GM18520 (cell line): ENCODE measurements around the gene C16orf78.
A peak's percentile ranks its signal among the peaks of the same experiment; 100 is the strongest.
"Not testable (repeated sequence)": the region's sequence is repeated elsewhere in the genome, so short reads cannot be mapped to it uniquely, and the experiment has no call there.

Source experiments
- ATAC-seq: cut with Tn5 transposase; IDR thresholded peaks from one replicate; pipeline ENCODE4 v1.9.1; 2021; ENCODE audit not compliant: unreplicated experiment

The C16orf78 gene

DNA sequence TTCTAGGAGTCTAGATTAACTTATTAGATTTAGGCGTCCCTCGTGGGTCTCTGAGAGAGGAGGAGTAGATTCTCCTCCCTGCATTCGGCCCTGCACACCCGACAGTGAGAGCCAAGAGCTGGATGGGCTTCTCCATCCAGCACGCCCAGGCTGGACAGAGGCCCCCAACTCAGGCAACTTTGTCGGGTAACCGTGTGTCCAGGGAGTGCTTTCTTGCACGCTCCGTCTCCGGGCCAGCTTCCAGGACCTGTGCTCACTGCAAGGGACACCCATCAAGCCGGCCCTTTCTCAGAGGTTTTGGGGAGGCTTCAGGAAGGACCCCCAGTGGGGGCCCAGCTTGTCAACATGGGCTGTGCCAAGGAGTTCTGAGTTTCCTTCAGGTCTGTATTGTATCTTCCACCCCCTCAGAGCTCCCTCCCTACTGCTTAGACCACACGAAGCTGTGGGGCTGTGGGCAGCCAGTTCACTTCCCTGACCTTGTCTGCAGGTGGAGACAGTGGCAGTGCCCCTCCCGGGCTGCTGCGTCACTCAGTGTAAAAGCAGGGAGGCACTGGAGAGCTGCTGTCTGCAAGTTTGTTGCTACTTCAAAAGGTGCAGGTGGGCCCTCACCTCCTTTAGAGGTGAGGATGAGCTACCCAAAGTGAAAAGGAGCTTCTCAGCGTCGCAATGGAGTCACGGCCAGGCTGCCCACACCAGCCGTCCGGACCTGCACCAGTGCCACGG, 24.0 kb upstream of the C16orf78 start:
- no peak for ATAC-seq

DNA sequence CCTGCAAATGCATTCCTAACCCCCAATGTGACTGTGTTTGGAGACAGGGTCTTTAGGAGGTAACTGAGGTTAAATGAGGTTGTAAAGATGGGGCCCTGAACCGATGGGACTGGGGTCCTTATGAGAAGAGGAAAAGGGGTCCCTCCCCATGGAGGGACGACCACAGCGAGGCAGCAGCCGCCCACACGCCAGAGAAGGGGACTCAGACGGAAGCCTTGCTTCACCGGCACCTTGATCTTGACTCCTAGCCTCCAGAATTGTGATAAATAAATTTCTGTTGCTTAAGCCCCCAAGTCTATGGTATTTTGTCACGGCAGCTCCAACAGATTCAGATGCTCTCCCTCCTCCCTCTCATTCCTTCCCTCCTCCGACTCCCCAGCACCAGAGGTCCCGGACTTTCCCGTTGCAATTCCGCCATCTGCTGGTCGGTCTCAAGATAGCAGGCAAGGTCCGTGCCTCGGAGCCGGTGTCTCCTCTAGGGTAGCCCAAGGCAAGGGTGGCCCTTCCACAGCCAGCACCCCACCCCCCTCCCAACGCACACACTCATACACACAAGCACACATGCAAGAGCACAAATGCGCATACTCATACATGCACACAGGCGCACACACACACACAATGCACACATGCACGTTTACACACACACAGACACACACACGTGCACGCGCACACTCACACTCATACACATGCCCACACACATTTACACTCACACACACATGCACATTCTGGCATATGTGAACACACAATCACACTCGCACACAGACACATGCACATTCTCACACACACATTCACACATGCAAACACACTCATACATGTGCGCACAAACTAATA, 23.1 kb upstream of the C16orf78 start:
- no peak for ATAC-seq

DNA sequence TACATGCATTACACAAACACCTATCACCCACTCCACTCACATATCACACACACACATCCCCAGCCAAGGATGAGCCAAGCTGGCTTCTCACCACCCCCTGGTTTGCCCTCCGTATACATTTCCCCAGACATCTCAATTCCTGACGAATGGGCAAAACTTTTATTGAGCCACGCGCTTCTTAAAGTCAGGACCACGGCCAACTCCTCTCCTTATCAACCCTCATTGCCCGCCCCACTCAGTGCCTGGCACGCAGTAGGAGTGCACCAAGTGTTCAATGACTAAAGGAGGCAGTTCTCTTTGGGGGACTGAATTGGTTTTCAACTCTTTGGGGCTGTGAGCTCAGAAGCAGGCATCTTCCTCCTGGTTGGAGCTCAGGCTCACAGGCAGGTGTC, 22.5 kb upstream of the C16orf78 start:
- no peak for ATAC-seq

DNA sequence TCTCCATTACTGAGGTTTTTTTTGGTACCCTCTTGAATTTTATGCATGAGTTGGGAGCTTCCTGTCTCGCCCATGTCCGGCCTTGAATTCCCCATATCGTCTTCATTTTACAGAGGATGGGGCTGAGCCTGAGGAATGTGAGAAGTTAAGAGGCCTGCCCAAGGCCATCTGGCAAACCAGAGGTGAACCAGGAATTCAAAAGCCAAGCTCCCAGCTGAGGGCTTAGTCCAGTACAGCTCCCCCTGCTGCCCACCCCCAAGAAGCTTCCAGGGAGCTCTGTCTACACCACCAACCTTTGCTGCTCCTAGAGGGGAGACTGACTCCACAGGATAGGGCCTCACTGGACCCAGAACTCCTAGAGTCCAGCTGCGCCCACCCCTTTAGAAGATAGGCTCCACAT, 20.7 kb upstream of the C16orf78 start:
- ATAC-seq = no peak

DNA sequence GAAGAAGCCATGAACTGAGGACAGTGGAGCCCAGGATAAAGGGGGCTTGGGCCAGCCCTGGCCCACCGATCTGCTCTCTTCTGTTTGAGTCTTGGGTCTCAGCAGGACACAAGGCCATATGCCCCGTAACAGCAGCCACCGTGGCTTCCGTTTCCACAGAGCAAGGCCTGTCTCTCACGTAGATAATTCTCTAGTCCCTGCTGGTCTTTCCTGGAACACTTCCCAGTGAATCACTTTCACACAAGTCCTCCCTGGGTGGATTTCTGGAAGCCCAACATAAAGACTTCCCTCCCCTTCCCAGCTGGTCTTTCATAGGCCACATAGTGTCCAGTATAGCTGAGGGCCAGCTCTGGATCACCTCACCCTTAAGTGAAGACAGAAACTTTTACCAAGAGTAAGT, 19.9 kb upstream of the C16orf78 start:
- ATAC-seq = no peak

DNA sequence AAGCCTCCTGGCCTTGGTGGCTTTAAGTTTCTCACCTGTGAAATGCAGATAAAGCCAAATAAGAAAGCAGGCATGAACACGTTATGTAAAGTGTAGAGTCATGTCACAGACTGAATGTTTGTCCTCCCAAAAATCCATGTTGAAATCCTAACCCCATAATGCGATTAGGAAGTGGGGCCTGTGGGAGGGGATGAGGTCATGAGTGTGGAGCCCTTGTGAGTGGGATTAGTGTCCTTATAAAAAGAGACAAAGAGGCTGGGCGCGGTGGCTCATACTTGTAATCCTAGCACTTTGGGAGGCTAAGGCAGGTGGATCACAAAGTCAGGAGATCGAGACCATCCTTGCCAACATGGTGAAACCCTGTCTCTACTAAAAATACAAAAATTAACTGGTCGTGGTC, 19.5 kb upstream of the C16orf78 start:
- ATAC-seq = no peak

DNA sequence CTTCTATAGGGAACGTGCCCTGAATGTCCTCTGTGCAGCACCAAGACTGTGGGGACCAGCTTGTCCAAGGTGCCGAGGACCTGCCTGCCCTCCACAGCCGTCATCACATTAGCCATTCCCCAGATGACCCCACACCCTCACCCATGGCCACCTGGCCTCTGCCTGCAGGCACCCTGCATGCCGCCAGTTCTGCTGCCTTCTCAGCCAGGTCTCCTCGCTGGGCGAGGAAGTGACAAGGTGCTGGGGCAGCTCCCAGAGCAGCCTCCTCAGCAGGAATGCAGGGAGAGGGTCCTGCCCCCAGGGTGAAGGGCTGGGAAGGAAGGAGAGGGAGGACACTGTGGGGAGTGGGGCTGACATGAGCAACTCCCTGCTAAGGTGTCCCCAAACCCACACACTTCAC, 18.6 kb upstream of the C16orf78 start:
- no peak for ATAC-seq

DNA sequence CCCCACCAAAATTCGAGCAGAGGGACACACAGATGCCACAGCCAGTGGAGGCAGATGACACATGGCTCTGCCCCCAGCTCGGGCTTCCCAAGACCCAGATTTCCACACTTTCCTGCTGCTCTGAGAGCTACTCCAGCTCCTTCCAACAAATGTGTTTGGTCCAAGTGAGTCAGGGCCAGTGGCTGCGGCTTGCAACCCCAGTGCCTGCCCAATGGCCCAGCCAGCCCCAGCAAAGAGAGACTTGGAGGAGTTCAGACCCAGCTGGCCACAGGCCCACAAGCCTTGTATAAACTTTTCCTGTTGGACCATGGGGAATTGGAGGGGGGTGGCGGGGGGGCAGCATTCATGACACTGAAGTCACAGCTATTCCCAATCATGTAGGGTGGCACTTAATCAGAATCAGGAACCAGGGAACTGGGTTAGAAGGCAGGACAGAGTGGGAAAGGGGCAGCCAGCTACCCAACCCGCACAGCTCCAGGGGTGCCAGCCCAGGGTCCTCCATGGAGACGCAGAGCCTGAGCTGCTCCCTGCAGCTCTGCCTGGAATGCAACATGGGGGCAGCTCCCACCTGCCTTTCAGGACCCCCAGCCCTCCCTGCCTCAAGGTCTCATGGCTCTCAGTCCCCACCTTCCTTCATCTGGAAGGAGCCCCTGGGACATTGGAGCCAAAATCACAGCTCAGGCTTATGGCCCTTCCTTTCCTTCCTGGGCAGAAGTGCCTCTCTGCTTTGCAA, 17.5 kb upstream of the C16orf78 start:
- no peak for ATAC-seq

DNA sequence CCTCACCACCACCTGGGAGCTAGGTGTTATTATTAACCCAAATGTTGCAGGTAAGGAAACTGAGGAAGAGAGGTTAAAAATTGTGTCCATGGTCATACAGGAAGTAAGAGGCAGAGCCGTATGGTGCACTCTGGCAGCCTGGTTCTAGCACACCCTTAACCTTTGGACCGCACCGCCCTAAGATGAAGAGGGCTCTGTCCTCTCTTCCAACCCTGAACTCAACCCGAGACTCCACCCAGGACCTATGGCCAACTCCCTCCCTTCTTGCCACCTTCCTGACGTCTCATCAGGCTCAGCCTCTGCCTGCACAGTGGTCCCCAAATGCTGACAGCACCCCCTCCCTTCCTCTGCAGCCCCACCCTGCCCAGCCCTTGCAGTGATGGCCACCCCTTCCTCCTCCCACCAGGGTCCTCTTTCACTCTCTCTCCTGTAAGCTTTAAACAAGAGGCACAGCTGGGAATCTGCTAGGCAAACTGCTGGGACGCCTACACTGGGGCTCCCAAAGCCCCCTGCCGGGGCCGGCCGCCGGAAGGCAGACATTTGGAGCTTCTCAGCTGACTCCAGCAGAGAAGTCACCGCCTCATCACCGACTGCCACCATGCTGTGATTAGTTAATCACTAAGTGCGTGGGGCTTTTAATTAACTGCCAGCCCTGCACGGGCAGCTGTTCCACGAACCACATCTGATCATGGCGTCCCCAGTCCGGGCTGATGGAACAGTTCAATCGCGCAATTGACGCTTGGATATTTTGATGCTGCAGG, 16.7 kb upstream of the C16orf78 start:
- ATAC-seq = no peak

DNA sequence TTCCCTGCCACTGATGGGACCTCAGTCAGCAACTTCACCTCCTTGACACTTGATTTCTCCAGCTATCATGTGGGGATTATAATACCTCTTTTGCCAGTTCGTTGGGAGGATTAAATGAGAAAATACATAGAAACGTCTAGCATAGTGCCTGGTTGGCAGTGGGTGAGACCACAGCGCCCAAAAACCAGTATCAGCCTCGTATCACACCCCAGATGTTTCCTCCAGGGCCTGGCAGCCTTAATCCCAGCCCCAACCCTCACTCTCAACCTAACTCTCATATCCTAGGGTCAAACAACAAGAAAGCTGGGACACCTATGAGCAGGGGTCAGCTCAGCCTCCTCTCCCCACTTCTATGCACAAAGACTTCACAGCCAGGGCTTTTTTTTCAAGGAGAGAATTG, 14.0 kb upstream of the C16orf78 start:
- ATAC-seq = no peak

DNA sequence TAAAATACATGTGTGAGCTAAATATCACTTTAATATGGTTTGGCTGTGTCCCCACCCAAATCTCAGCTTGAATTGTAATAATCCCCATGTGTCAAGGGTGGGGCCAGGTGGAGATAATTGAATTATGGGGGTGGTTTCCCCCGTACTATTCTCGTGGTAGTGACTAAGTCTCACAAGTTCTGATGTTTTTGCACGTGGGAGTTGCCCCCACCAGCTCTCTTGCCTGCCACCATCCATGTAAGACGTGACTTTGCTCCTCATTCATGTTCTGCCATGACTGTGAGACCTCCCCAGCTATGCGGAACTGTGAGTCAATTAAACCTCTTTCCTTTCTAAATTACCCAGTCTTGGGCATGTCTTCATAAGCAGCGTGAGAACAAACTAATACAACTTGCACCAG, 11.9 kb upstream of the C16orf78 start:
- ATAC-seq = not testable (repeated sequence)

DNA sequence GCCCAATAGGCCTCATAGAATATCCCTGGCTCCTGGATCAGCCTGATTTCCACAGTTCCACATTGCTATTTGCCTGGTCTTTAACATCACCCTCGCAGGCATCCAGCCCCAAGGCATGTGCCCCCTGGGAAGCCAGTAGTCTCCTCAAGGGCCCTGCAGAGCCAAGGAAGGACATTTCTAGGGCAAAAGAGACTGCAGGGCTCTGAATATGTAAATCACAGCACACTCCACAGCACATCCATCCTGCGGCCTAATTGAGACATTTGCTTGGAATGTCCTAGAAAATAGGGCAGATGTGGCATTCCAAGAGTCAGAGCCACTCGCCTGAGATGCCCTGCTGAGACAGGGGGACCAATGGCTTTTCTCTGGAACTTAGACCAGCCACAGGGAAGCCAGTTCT, 11.4 kb upstream of the C16orf78 start:
- ATAC-seq = no peak

DNA sequence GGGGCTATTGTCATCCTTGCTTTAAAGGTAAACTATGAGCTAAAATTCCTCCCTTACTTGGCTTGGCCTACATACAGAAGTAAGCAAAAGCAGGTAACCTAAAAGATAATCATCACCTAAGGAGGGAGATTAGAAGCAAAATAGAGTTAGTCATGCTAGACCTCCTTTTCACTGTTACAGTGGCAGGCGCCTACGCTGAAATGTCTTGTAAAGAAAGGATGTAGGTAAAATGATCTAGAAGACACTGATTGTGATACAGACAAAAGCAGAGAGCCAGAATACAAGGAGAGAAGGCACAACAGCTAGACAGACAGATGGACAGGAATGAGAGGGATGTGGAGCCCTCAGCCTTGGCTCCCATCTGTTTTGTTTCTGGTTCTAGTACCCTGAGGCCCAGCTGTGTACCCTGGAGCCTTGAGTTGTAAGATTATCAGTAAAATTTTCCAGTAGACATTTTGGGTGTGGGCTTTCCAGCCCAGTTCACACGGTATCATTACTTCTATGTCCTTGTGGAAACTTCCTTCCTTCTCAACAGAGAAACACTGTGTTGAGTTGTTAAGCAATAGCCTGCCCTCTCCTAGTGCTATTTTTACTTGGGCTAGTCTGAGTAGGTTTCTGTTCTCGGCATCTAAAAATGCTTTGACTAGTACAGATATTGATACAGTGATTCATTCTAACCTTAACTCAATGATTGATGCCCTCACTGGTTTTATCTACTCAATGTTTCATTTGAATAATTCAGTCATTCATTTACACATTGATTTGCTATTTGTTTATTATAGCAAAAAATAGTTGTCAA, 7.7 kb upstream of the C16orf78 start:
- ATAC-seq = peak; percentile 78

DNA sequence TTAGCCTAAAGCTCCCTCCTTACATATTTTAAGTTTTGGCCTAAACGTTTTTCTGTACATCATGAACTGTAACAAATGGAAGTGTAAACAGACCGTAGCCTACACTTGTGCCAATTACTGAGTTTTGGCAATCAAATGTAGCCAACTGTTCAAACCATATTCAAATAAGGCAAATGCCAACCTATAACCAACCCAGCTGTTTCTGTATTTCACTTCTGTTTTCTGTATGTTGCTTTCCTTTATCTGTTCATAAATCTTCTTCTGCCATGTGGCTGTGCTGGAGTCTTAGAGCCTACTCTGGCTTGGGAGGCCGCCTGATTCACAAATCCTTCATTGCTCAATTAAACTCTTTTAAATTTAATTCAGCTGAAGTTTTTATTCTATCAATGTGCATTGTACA, 6.9 kb upstream of the C16orf78 start:
- peak; percentile 73 for ATAC-seq

DNA sequence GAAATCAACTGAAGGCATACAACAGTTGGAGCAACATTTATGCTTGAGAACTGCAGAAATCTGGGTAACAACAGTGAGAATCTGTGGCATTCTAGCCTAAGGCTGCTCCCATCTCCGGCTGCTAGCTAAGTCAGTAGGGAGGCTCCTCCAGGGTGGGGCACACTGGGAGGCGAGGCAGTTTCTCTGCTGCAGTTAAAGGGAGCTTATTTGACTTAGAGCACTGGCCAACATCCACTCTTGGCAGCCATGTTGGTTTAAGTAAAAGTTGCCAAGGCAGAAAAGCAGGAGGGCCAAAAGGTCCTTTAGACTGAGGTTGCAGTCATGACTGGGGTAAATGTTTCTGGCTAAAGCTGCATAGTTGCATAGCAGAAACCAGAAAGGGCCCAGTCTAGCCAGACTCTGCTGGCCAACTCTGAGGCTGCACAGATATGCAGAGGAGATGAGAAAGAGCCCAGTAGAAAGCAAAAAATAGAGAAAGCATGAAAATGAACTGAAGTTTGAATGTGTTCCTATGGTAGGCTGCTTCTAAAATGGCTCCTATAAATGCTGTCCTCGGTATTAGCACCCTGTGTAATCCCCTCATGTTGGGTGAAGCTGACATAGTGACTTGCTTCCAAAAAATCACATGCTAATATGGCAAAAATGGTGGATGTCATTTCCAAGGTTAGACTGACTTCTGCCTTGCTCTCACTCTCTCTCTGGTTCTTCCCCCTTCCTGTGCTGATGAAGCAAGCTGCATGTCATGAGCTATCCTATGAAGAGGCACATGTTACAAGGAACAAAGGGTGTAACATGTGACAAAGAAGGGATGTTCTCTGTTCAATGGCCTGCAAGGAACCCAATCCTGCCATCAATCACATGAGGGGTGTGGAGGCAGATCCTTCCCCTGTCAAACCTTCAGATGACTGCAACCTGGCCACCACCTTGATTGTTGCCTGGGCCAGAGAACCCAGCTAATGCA, 3.7 kb upstream of the C16orf78 start:
- no peak for ATAC-seq

DNA sequence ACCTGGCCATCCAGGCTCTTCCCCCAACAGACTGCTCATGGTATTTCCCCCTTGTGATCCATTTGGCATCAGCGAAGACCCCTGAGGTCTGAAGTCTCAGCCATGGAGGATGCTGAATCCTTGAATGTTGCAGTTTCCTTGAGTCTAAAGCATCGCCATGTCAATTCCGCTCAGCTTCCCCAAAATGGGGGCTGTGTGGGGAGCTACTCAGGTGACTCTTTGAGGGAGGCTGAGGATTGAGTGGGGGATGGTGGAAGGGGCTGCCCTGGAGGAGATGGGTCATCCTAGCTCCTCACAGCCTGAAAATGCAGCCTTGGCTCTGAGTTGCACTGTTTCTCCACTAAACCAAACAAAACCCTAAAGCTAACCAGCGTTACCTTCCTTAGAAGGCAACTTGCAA, 2.6 kb downstream of the C16orf78 start:
- ATAC-seq = no peak

DNA sequence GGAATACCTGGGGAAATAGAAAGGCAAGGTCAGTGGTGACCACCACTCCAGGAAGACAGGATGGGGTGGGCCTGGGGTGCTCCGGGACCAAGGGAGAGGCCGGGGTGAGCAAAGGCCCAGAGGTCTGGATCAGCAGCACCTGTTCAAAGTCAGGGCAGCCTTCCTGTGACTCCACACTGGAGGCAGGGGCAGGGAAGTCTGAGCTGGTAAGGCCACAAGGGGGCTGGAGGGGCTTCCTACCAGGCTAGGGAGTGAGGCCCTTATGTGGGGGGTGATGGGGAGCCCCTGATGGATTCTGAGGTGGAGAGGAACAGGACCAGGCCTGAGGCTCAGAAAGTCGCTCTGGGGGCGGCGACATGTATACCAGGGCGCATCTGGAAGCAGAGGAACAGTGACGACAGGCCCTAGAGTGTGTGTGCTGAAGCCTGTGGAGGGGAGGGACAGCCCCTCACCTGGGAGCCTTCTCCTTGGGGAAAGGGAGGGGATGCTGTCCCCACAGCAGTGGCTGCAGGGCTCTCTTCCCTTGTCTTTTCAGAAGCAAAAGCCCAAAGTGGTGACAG, 3.7 kb downstream of the C16orf78 start:
- no peak for ATAC-seq

DNA sequence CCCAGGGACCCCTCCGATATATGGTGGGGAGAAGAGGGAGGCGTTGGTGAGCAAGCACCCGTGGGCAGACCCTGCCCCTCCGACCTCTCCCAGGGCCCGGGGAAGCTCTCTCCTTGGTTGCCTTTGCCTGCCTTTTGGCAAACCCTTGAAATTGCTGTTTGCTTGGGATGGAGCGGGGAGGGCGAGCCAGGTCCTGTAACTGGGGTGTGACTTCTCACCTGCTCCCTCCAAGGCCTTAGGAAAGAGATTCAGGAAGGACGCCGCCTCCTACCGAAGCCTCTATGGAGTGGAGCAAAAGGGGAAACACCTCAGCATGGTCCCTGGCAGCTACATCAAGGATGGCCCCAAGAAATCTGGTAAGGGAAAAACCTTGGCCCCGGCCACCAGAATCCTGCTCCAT, 4.6 kb downstream of the C16orf78 start:
- no peak for ATAC-seq

DNA sequence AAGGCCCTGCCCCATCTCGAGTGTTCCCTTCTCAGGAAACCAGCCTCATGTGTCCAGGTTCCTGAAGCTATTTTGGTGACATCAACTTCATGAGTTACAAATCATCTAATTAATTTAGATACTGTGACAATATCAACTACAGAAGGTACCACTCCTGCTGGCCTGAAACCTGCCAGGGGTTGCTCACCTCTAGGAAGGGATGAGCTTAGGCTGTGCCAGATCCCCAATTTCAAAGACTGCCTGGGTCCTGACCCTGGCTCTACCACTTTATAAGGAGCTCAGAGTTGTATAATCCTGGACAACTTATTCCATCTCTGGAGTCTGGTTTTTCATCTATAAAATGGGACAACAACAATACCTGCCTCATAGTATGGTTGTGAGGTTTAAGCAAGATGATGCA, 5.2 kb downstream of the C16orf78 start:
- ATAC-seq = no peak
